Heart right ventricle (tissue), 16 donors: Measurements from ENCODE around the gene ADPRH. TPM values are rescaled to one million over a fixed set of nuclear protein-coding genes. Genes with fewer than 3 reads are reported as not detected.
"Not testable (repeated sequence)": the region's sequence is repeated elsewhere in the genome, so short reads cannot be mapped to it uniquely, and the experiment has no call there.

Source experiments
- ATAC-seq, 8 donors: fragments of 200-7000 bp; cut with Tn5 transposase; one replicate each; pipeline ENCODE4 v1.9.1; 2020; ENCODE audit warnings: mild to moderate bottlenecking in 8 of 8, moderate library complexity in 8 of 8, moderate number of reproducible peaks in 1 of 8
- DNase-seq, 2 donors: peaks; one replicate each; pipeline ENCODE4 v3.0.0-alpha.2; 2020
- H3K27ac ChIP-seq, 10 donors: fragments of 200-600 bp; sonication (generic) in 2 of 10; one replicate each; pipeline versions ENCODE4 v1.5.0 to v1.8.0; 2020 to 2022; ENCODE audit warnings: mild to moderate bottlenecking in 3 of 10
- H3K27me3 ChIP-seq, 7 donors: fragments of 200-600 bp; one replicate each; pipeline ENCODE4 v1.8.0; 2021 to 2022; ENCODE audit warnings: mild to moderate bottlenecking in 2 of 7
- H3K36me3 ChIP-seq, 9 donors: fragments of 200-600 bp; sonication (generic) in 1 of 9; one replicate each; pipeline versions ENCODE4 v1.5.0 to v1.8.0; 2020 to 2022; ENCODE audit warnings: mild to moderate bottlenecking in 2 of 9
- H3K4me1 ChIP-seq, 9 donors: fragments of 200-600 bp; sonication (generic) in 1 of 9; one replicate each; pipeline versions ENCODE4 v1.5.0 to v1.8.0; 2020 to 2022; ENCODE audit warnings: mild to moderate bottlenecking in 4 of 9
- H3K4me3 ChIP-seq, 10 donors: fragments of 200-600 bp; sonication (generic) in 2 of 10; one replicate each; pipeline versions ENCODE4 v1.5.0 to v1.8.0; 2020 to 2022; ENCODE audit warnings: mild to moderate bottlenecking in 7 of 10, moderate library complexity in 2 of 10
- H3K9me3 ChIP-seq, 11 donors: fragments of 200-600 bp in 10 of 11; sonication (generic) in 2 of 11; one replicate each; pipeline versions ENCODE4 v1.5.0 to v1.8.0; 2013 to 2022; ENCODE audit warnings: mild to moderate bottlenecking in 2 of 11, control low read depth in 1 of 11, moderate library complexity in 1 of 11
- CTCF ChIP-seq, 9 donors: fragments of 200-600 bp; sonication (generic) in 2 of 9; IDR thresholded peaks; one replicate each; pipeline versions ENCODE4 v1.5.0 to v1.8.0; 2021 to 2022; ENCODE audit warnings: antibody characterized with exemption in 9 of 9, mild to moderate bottlenecking in 5 of 9, moderate library complexity in 1 of 9
- WGBS, 2 donors: extraction: QIAGEN DNeasy Blood & Tissue Kit; methylation state at CpG; one replicate each; pipeline ENCODE4 v1.1.7; 2013; ENCODE audit warnings: inconsistent platforms in 1 of 2; 5-methylcytosine and 5-hydroxymethylcytosine counted together
- intact Hi-C, 10 donors: fragments of 100-400 bp; cut with DNase I; formaldehyde crosslinking; loops; one replicate each; pipeline versions ENCODE4 v1.11.1 to v1.14.2; 2022
- polyA plus RNA-seq, 2 donors: library from polyadenylated mRNA; stranded (reverse); fragments of 200-250 nt; gene quantifications; one replicate each; pipeline ENCODE4 v1.2.3, GENCODE V29; 2013
- total RNA-seq, 10 donors: library from RNA; stranded (reverse); fragmentation: NEBNext Ultra II Directional in 3 of 10; extraction: Animal tissue kit (Norgen Biotek cat#: 25700) in 3 of 10; gene quantifications; one replicate each; pipeline versions ENCODE4 v1.2.1 to v1.2.4, GENCODE V29; 2021 to 2023
- donor health status: Arrhythmogenic right ventricular cardiomyopathy.
- donor health status: ischemic (EF 13 %, LVEDD 7.1; RV severe dilation, severe dysfunction).
- donor health status: healthy with polysubstance abuse.
- donor health status: DM: no; HTN: yes; CAD: no.
- donor health status: DM: no; HTN: no; CAD: no.
- donor health status: ischemic (EF 25% LVEDD 6.9; RV normal size, moderate dysfunction).
- donor health status: ischemic (EF 25% LVEDD 5.7; RV mildly dilated, moderate dysfunction).
- donor health status: healthy.
- donor health status: DM: yes; HTN: yes; CAD: no.
- donor health status: Ischemic cardiomyopathy.
- donor health status: ischemic (EF 35%, LVEDD 5.7; RV mildly dilated, moderate dysfunction).
- donor health status: nonischemic (EF 11% LVEDD 7.7; RV severe dilation, severe dysfunction).
- donor health status: DM: yes; HTN: yes; CAD: no.
- donor health status: PGD.
- donor health status: ischemic (EF 29% LVEDD 5.4; RV normal size, mild dysfunction).
- donor health status: nonischemic (EF 23%, LVEDD 6.1; RV moderate dilation, normal function).

ADPRH gene
- total and polyA plus RNA-seq, 12 donors: 5.6 to 16.9 (median 10.5) TPM

GRCh38 chr3:119559441-119559963 is 19.8 kb upstream of the ADPRH start, which contains the start of gene CD80:
Gene CD80, minus strand, starts transcription at chr3:119559614. Its CDS starts 1,886 bp downstream, at chr3:119557728.
- DNase-seq (peak; percentile 31 to 34), ATAC-seq (peak; percentile 51 to 76 (median 68))
- WGBS, 2 donors: 31 to 34% methylated on average over 7 of the region's 7 CpGs

GRCh38 chr3:119560160-119560559 is 19.1 kb upstream of the ADPRH start:
- DNase-seq (no peak), ATAC-seq (no peak)
- TF ChIP-seq CTCF (IDR thresholded peaks at IDR 0.05): no peak
- H3K4me1 ChIP-seq: peaks cover 0 to 26% (median 8%) of the 10 kb centered on the region in 9 donors
- no peaks in the 10 kb centered on the region for H3K36me3 ChIP-seq
- no peak overlapping the region for H3K4me3 ChIP-seq
- intact Hi-C loops: no loop called here
- no peak overlapping the region for H3K27ac ChIP-seq
- H3K27me3 ChIP-seq: no peaks in the 10 kb centered on the region
- WGBS, 2 donors: 92 to 93% methylated on average over 5 of the region's 5 CpGs
- H3K9me3 ChIP-seq: peaks cover 0 to 10% (median 0%) of the 10 kb centered on the region in 11 donors

More at GRCh38 chr3:119559441-119559963, 19.8 kb upstream of the ADPRH start, which contains the start of gene CD80:
- no peaks in the 10 kb centered on the region for H3K36me3 ChIP-seq
- peak in 6 of 9 donors; percentile 15 to 47 (median 40) for TF ChIP-seq CTCF (IDR thresholded peaks at IDR 0.05)
- peaks cover 0 to 33% (median 8%) of the 10 kb centered on the region in 9 donors for H3K4me1 ChIP-seq
- no peaks in the 10 kb centered on the region for H3K27me3 ChIP-seq
- H3K27ac ChIP-seq: peak within 1 kb of the TSS in 1 of 10 donors; percentile 75
- intact Hi-C loops: no loop called here
- peaks cover 0 to 9% (median 0%) of the 10 kb centered on the region in 11 donors for H3K9me3 ChIP-seq
- peak within 1 kb of the TSS in 1 of 10 donors; percentile 29 for H3K4me3 ChIP-seq

GRCh38 chr3:119562307-119562961 is 16.9 kb upstream of the ADPRH start:
- ATAC-seq (peak in 7 of 8 donors; percentile 57 to 85 (median 75)), DNase-seq (no peak)
- H3K9me3 ChIP-seq: peaks cover 0 to 10% (median 0%) of the 10 kb centered on the region in 11 donors
- TF ChIP-seq CTCF (IDR thresholded peaks at IDR 0.05): no peak
- H3K4me1 ChIP-seq: peaks cover 0 to 16% (median 8%) of the 10 kb centered on the region in 9 donors
- H3K4me3 ChIP-seq: no peak overlapping the region
- H3K27ac ChIP-seq: peak overlapping the region in 1 of 10 donors; percentile 16
- 37 to 47% methylated on average over 6 of the region's 6 CpGs for WGBS, 2 donors
- intact Hi-C loops: no loop called here
- no peaks in the 10 kb centered on the region for H3K36me3 ChIP-seq
- H3K27me3 ChIP-seq: no peaks in the 10 kb centered on the region

GRCh38 chr3:119563334-119563733 is 16.0 kb upstream of the ADPRH start:
- H3K36me3 ChIP-seq, H3K27me3 ChIP-seq, ATAC-seq, intact Hi-C loops, H3K4me3 ChIP-seq, H3K27ac ChIP-seq, DNase-seq: not testable (repeated sequence)
- H3K9me3 ChIP-seq: peaks cover 0 to 10% (median 0%) of the 10 kb centered on the region in 11 donors
- peaks cover 0 to 16% (median 8%) of the 10 kb centered on the region in 9 donors for H3K4me1 ChIP-seq
- WGBS, 2 donors: 85 to 100% methylated on average over 2 of the region's 2 CpGs
